ENCODE results near the gene DOCK1.

GRCh38 chr10:127069436-127069835 lies 164.2 kb downstream of the DOCK1 start:
- TF ChIP-seq, protein P1, sequence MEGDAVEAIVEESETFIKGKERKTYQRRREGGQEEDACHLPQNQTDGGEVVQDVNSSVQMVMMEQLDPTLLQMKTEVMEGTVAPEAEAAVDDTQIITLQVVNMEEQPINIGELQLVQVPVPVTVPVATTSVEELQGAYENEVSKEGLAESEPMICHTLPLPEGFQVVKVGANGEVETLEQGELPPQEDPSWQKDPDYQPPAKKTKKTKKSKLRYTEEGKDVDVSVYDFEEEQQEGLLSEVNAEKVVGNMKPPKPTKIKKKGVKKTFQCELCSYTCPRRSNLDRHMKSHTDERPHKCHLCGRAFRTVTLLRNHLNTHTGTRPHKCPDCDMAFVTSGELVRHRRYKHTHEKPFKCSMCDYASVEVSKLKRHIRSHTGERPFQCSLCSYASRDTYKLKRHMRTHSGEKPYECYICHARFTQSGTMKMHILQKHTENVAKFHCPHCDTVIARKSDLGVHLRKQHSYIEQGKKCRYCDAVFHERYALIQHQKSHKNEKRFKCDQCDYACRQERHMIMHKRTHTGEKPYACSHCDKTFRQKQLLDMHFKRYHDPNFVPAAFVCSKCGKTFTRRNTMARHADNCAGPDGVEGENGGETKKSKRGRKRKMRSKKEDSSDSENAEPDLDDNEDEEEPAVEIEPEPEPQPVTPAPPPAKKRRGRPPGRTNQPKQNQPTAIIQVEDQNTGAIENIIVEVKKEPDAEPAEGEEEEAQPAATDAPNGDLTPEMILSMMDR (IDR thresholded peaks at IDR 0.05), result no peak
- TF ChIP-seq POLR2AphosphoS5 (IDR thresholded peaks at IDR 0.05), result no peak
